ENCODE measurements around the gene ADAMTS9.

Gene ADAMTS9

DNA sequence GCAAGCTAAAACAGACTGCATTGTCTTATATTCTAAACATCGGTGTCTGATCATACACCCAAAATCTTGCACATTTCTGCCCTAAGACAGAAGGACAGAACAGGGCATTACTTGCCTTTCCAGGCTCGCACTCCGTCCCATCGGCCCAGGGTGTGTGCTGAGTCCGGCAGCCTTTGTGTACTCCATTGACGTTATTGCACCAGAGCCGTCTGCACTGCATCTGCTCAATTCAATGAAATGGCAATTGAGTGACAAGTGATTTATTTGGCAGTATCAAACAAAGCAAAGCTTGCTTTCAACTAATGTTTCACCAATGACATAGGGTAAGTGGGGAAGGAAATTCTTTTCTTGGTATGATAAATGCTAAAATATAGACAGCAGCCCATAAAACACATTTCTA lies 40.0 kb downstream of the ADAMTS9 start:
- H3K9ac ChIP-seq (ENCODE audit: low read length in 5 of 5) = no peak overlapping the region
- no peaks in the 10 kb centered on the region for H3K27me3 ChIP-seq (ENCODE audit: control insufficient read depth in 5 of 5, insufficient read depth in 4 of 5, low read length in 5 of 5)
- no peaks in the 10 kb centered on the region for H3K9me3 ChIP-seq (ENCODE audit: control insufficient read depth in 5 of 5, low read length in 5 of 5)
- H3K36me3 ChIP-seq (ENCODE audit: control insufficient read depth in 5 of 5, insufficient read depth in 5 of 5, low read length in 5 of 5) = peaks cover 40 to 75% (median 47%) of the 10 kb centered on the region in 5 donors
- no peak overlapping the region for H3K4me3 ChIP-seq (ENCODE audit: low read depth in 1 of 5, low read length in 5 of 5)
- no peak overlapping the region for H3K27ac ChIP-seq (ENCODE audit: low read depth, low read length)
- peaks cover 2 to 23% (median 8%) of the 10 kb centered on the region in 5 donors for H3K4me1 ChIP-seq (ENCODE audit: control insufficient read depth in 5 of 5, insufficient read depth in 5 of 5, low read length in 5 of 5)

DNA sequence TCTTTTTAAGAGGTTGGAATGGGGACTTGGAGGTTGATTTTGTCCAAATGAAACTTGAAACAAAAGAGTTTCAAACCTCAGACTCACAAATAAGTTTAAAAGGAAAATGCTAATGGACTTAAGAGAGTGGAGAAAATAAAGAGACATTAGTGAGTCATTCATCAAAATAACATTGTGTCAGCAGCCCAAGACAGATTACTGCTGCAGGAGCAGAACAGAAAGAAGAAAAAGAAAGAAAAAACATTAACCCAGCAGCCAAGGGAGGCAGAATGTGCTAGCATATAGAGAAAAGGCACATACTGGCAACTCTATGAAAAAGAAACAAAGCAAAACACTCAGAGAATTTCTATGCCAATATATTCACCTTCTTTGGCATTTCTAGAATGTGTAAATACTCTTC lies 42.6 kb downstream of the ADAMTS9 start:
- Histone ChIP-seq H3K9ac (ENCODE audit: low read length in 5 of 5) (no peak overlapping the region), H3K27me3 (ENCODE audit: control insufficient read depth in 5 of 5, insufficient read depth in 4 of 5, low read length in 5 of 5) (no peaks in the 10 kb centered on the region), H3K9me3 (ENCODE audit: control insufficient read depth in 5 of 5, low read length in 5 of 5) (no peaks in the 10 kb centered on the region), H3K4me3 (ENCODE audit: low read depth in 1 of 5, low read length in 5 of 5) (no peak overlapping the region), H3K4me1 (ENCODE audit: control insufficient read depth in 5 of 5, insufficient read depth in 5 of 5, low read length in 5 of 5) (peaks cover 0 to 8% (median 2%) of the 10 kb centered on the region in 5 donors), H3K36me3 (ENCODE audit: control insufficient read depth in 5 of 5, insufficient read depth in 5 of 5, low read length in 5 of 5) (peaks cover 39 to 80% (median 41%) of the 10 kb centered on the region in 5 donors), H3K27ac (ENCODE audit: low read depth, low read length) (no peak overlapping the region)

- H3K27ac ChIP-seq (ENCODE audit: low read depth, low read length) = no peak overlapping the region
- no peak overlapping the region for H3K9ac ChIP-seq (ENCODE audit: low read length in 5 of 5)
- peaks cover 32 to 75% (median 35%) of the 10 kb centered on the region in 5 donors for H3K36me3 ChIP-seq (ENCODE audit: control insufficient read depth in 5 of 5, insufficient read depth in 5 of 5, low read length in 5 of 5)
These were observed 43.3 kb downstream of the ADAMTS9 start for GRCh38 chr3:64644483-64644882.

GRCh38 chr3:64642327-64643151 lies 45.3 kb downstream of the ADAMTS9 start:
- Histone ChIP-seq H3K27me3 (ENCODE audit: control insufficient read depth in 5 of 5, insufficient read depth in 4 of 5, low read length in 5 of 5) (no peaks in the 10 kb centered on the region), H3K36me3 (ENCODE audit: control insufficient read depth in 5 of 5, insufficient read depth in 5 of 5, low read length in 5 of 5) (peaks cover 20 to 66% (median 25%) of the 10 kb centered on the region in 5 donors), H3K9ac (ENCODE audit: low read length in 5 of 5) (no peak overlapping the region), H3K9me3 (ENCODE audit: control insufficient read depth in 5 of 5, low read length in 5 of 5) (no peaks in the 10 kb centered on the region), H3K27ac (ENCODE audit: low read depth, low read length) (no peak overlapping the region), H3K4me3 (ENCODE audit: low read depth in 1 of 5, low read length in 5 of 5) (no peak overlapping the region), H3K4me1 (ENCODE audit: control insufficient read depth in 5 of 5, insufficient read depth in 5 of 5, low read length in 5 of 5) (peaks cover 0 to 7% (median 2%) of the 10 kb centered on the region in 5 donors)

More at GRCh38 chr3:64644483-64644882, 43.3 kb downstream of the ADAMTS9 start:
- Histone ChIP-seq H3K4me1 (ENCODE audit: control insufficient read depth in 5 of 5, insufficient read depth in 5 of 5, low read length in 5 of 5) (peaks cover 0 to 7% (median 2%) of the 10 kb centered on the region in 5 donors), H3K9me3 (ENCODE audit: control insufficient read depth in 5 of 5, low read length in 5 of 5) (no peaks in the 10 kb centered on the region), H3K4me3 (ENCODE audit: low read depth in 1 of 5, low read length in 5 of 5) (no peak overlapping the region), H3K27me3 (ENCODE audit: control insufficient read depth in 5 of 5, insufficient read depth in 4 of 5, low read length in 5 of 5) (no peaks in the 10 kb centered on the region)

DNA sequence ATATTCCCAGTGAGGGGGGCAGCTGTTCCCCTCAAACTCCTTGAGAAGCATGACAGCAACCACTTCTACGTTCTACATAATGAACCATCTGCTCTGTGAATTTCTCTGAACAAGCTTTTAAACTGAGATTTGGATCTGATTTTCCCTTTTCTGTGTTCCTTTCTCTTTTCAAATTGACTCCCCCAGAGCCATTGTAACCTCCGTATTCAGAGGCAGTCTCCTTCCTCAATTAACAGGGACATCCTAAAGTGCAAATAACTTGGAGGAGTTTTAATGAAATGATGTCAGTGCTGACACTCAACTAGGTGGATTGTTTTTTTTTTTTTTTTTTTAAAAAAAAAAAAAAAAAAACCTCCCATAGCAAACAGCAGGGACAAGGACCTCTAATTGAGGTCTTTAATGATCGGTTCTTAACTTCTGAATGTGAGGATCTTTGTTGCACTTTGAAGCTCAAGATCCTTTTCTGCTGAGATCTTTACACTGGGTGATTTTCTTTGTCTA lies 48.8 kb downstream of the ADAMTS9 start:
- H3K9me3 ChIP-seq (ENCODE audit: control insufficient read depth in 5 of 5, low read length in 5 of 5) = no peaks in the 10 kb centered on the region
- no peak overlapping the region for H3K4me3 ChIP-seq (ENCODE audit: low read depth in 1 of 5, low read length in 5 of 5)
- H3K27ac ChIP-seq (ENCODE audit: low read depth, low read length) = no peak overlapping the region
- no peaks in the 10 kb centered on the region for H3K27me3 ChIP-seq (ENCODE audit: control insufficient read depth in 5 of 5, insufficient read depth in 4 of 5, low read length in 5 of 5)
- H3K36me3 ChIP-seq (ENCODE audit: control insufficient read depth in 5 of 5, insufficient read depth in 5 of 5, low read length in 5 of 5) = peaks cover 8 to 56% (median 18%) of the 10 kb centered on the region in 5 donors
- H3K4me1 ChIP-seq (ENCODE audit: control insufficient read depth in 5 of 5, insufficient read depth in 5 of 5, low read length in 5 of 5) = peaks cover 0 to 16% (median 2%) of the 10 kb centered on the region in 5 donors
- no peak overlapping the region for H3K9ac ChIP-seq (ENCODE audit: low read length in 5 of 5)

GRCh38 chr3:64638511-64638910 lies 49.3 kb downstream of the ADAMTS9 start:
- no peaks in the 10 kb centered on the region for H3K9me3 ChIP-seq (ENCODE audit: control insufficient read depth in 5 of 5, low read length in 5 of 5)
- H3K4me3 ChIP-seq (ENCODE audit: low read depth in 1 of 5, low read length in 5 of 5) = no peak overlapping the region
- H3K9ac ChIP-seq (ENCODE audit: low read length in 5 of 5) = no peak overlapping the region
- peaks cover 0 to 16% (median 2%) of the 10 kb centered on the region in 5 donors for H3K4me1 ChIP-seq (ENCODE audit: control insufficient read depth in 5 of 5, insufficient read depth in 5 of 5, low read length in 5 of 5)
- no peaks in the 10 kb centered on the region for H3K27me3 ChIP-seq (ENCODE audit: control insufficient read depth in 5 of 5, insufficient read depth in 4 of 5, low read length in 5 of 5)
- no peak overlapping the region for H3K27ac ChIP-seq (ENCODE audit: low read depth, low read length)
- H3K36me3 ChIP-seq (ENCODE audit: control insufficient read depth in 5 of 5, insufficient read depth in 5 of 5, low read length in 5 of 5) = peaks cover 7 to 57% (median 22%) of the 10 kb centered on the region in 5 donors

DNA sequence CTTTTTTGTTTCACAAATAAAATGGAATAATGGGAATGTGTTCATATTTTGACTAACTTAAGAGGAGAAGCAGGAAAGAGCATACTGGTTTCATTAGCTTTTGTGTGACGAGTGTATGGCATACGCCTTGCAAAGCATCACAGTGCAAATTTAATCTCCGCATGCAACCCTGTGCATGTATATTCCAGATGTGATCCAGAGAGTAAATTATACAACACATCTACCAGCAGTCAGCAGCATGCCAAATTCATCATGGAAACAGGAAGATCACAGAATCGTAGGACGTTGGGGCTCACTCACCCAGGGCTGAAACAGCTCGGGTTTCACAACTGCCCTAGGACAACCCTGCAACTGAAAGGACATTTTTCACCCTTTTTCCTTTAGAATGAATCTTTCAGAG lies 53.4 kb downstream of the ADAMTS9 start:
- Histone ChIP-seq H3K27ac (ENCODE audit: low read depth, low read length) (no peak overlapping the region), H3K36me3 (ENCODE audit: control insufficient read depth in 5 of 5, insufficient read depth in 5 of 5, low read length in 5 of 5) (peaks cover 21 to 75% (median 42%) of the 10 kb centered on the region in 5 donors), H3K9me3 (ENCODE audit: control insufficient read depth in 5 of 5, low read length in 5 of 5) (no peaks in the 10 kb centered on the region), H3K9ac (ENCODE audit: low read length in 5 of 5) (no peak overlapping the region), H3K4me1 (ENCODE audit: control insufficient read depth in 5 of 5, insufficient read depth in 5 of 5, low read length in 5 of 5) (peaks cover 0 to 9% (median 0%) of the 10 kb centered on the region in 5 donors), H3K4me3 (ENCODE audit: low read depth in 1 of 5, low read length in 5 of 5) (no peak overlapping the region), H3K27me3 (ENCODE audit: control insufficient read depth in 5 of 5, insufficient read depth in 4 of 5, low read length in 5 of 5) (no peaks in the 10 kb centered on the region)

DNA sequence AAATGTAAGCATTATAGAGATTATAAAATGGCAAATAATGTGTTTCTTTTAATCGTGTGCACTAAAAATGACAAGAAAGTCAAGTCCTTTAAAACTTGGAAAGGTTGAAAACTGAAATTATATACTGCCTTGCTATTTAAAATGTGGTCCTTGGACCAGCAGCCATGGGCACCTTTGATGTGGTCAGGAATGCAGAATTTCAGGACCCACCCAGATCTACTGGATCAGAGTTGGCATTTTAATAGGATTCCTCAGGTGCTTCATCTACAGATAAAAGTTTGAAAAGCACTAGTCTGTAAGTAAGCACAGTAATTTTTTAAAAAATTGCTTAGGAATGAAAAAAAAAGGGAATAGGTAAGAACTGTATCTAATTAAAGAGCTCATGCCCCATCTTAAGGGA lies 55.8 kb downstream of the ADAMTS9 start:
- Histone ChIP-seq H3K27ac (ENCODE audit: low read depth, low read length) (no peak overlapping the region), H3K9me3 (ENCODE audit: control insufficient read depth in 5 of 5, low read length in 5 of 5) (no peaks in the 10 kb centered on the region), H3K4me3 (ENCODE audit: low read depth in 1 of 5, low read length in 5 of 5) (no peak overlapping the region), H3K4me1 (ENCODE audit: control insufficient read depth in 5 of 5, insufficient read depth in 5 of 5, low read length in 5 of 5) (peaks cover 0 to 15% (median 5%) of the 10 kb centered on the region in 5 donors), H3K36me3 (ENCODE audit: control insufficient read depth in 5 of 5, insufficient read depth in 5 of 5, low read length in 5 of 5) (peaks cover 21 to 79% (median 52%) of the 10 kb centered on the region in 5 donors), H3K27me3 (ENCODE audit: control insufficient read depth in 5 of 5, insufficient read depth in 4 of 5, low read length in 5 of 5) (no peaks in the 10 kb centered on the region), H3K9ac (ENCODE audit: low read length in 5 of 5) (no peak overlapping the region)

DNA sequence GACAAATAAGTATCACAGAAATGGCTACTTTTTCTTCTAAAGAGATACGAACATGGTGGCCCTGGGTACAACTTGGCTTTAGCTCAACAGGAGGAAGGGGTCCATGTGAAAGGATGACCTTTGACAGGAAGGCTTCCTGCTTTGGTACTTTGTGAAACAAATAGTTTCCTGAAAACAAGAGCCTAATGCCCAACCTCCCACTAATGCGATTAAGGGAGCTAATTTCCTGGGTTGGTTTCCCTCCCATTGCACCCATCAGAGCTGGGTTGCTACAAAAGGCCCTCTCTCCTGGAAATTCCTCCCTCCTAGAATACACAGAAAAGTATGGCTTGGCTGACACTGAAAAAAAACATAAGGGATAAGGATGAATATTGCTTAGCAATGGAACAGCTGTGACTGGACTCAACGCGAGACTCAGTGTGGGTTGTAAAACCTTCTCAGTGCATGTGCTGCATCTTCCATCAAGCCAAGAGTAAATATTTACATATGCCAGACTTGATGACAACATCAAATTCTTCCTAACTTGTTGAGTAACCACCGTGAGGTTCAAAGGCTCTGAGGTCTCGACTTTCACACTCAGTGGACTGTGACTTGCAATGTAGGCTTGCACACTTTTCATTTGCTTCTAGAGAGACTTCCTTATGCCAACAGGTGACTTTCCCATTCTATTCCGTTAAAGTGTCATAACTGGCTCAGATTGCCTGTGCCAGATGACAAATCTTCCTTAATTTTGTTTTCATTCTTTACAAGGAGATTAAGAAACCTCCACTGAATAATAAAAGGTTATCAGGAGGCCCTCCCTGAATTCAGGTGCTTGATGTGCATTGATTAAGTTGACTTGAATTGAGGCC lies 60.1 kb downstream of the ADAMTS9 start:
- no peaks in the 10 kb centered on the region for H3K9me3 ChIP-seq (ENCODE audit: control insufficient read depth in 5 of 5, low read length in 5 of 5)
- H3K4me3 ChIP-seq (ENCODE audit: low read depth in 1 of 5, low read length in 5 of 5) = no peak overlapping the region
- H3K27ac ChIP-seq (ENCODE audit: low read depth, low read length) = no peak overlapping the region
- peaks cover 0 to 6% (median 5%) of the 10 kb centered on the region in 5 donors for H3K4me1 ChIP-seq (ENCODE audit: control insufficient read depth in 5 of 5, insufficient read depth in 5 of 5, low read length in 5 of 5)
- H3K9ac ChIP-seq (ENCODE audit: low read length in 5 of 5) = no peak overlapping the region
- H3K36me3 ChIP-seq (ENCODE audit: control insufficient read depth in 5 of 5, insufficient read depth in 5 of 5, low read length in 5 of 5) = peaks cover 30 to 71% (median 37%) of the 10 kb centered on the region in 5 donors
- no peaks in the 10 kb centered on the region for H3K27me3 ChIP-seq (ENCODE audit: control insufficient read depth in 5 of 5, insufficient read depth in 4 of 5, low read length in 5 of 5)
